SK-N-SH (cell line): ENCODE results near the gene EFCAB8.

ENCODE experiments used
- CHD2 ChIP-seq: fragments of 150-350 bp; IDR thresholded peaks from 2 replicates; pipeline ENCODE4 v1.6.1; 2018; ENCODE audit warnings: low read length; ENCODE audit not compliant: partially characterized antibody
- EZH2phosphoT487 ChIP-seq: fragments of 200-600 bp; sonication (generic); IDR thresholded peaks from 2 replicates; pipeline ENCODE4 v1.6.1; 2017; ENCODE audit warnings: low read depth, mixed run types, mild to moderate bottlenecking, antibody characterized with exemption, moderate library complexity, borderline replicate concordance
- POLR2AphosphoS5 ChIP-seq: IDR thresholded peaks from 2 replicates; pipeline ENCODE4 v1.6.1; 2012; ENCODE audit warnings: low read depth, low read length
- TF ChIP-seq, protein P1 (sequence below): fragments of 200-600 bp; sonication (generic); IDR thresholded peaks from 2 replicates; pipeline ENCODE4 v1.6.1; 2017; ENCODE audit warnings: antibody characterized with exemption, mild to moderate bottlenecking, moderate library complexity

DNA sequence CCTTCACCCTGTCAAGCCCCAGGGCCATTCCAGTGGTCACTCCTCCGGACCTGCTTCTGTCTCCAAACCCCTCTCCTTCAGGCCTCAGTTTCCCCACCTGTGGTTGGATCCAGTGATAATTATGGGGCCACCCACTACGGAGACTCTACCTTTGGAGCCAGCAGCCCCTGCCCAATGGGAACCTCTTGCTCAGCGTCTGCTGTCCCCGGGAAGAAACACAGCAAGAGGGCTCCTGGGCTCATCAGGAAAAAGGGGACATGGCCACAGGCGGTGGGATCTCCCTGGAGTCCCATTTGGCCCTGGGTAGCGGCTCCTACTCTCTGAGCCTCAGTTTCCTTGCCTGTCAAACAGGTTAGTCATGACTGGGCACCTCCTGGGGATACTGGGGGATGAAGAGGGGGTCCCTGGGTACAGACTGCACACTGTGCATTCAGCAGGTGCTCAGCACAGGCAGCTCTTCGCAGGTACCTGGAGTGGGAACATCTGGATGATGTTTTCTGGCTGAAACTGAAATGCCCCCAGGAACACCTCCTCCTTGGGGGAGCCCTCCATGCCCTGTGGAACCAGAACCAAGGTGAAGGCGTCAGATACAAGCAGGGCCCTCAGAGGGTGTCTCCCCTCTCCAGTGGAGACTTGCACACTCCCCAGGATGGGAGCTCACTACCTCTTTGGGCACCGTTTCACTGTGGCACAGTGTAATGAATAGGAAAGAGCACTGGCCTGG lies 126.1 kb downstream of the EFCAB8 start:
- TF ChIP-seq, protein P1, sequence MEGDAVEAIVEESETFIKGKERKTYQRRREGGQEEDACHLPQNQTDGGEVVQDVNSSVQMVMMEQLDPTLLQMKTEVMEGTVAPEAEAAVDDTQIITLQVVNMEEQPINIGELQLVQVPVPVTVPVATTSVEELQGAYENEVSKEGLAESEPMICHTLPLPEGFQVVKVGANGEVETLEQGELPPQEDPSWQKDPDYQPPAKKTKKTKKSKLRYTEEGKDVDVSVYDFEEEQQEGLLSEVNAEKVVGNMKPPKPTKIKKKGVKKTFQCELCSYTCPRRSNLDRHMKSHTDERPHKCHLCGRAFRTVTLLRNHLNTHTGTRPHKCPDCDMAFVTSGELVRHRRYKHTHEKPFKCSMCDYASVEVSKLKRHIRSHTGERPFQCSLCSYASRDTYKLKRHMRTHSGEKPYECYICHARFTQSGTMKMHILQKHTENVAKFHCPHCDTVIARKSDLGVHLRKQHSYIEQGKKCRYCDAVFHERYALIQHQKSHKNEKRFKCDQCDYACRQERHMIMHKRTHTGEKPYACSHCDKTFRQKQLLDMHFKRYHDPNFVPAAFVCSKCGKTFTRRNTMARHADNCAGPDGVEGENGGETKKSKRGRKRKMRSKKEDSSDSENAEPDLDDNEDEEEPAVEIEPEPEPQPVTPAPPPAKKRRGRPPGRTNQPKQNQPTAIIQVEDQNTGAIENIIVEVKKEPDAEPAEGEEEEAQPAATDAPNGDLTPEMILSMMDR: no peak
- TF ChIP-seq POLR2AphosphoS5: no peak
- no peak for TF ChIP-seq CHD2
- TF ChIP-seq EZH2phosphoT487: no peak
